ENCODE results near the gene TCFL5.

DNA sequence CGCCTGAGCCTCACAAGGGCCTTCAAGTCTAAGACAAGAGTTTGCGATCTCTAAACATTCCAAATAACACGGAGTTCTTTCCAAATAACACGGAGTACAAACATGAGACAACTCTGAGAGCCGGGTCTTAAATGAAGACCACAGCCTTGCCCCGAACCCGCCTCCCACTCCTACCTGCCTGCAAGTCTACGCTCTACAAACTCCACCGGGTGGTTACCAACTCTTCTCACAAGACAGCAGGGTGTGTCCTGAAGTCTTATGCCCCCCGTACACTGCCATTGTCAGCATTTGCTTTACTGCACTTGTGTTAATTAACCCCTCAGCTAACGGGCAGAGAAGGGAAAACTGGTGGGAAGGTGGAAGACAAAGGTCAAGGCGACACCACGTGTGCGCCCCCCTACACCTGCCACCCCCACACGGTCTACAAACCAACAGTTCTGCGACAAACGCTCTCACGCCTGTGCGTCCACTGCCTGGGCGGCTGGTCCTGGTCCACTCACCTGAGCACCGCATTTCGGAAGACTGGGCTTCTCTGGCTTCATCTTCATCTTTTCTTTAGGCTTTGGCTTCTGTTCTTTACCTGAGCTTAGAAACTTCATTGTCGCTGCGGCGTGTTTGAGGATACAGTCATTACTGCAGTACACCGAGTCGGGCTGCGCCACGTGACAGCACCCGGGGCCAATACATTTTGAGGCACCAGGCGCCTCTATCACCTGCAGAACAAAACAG, 45.2 kb upstream of the TCFL5 start:
- TF ChIP-seq, protein P1, sequence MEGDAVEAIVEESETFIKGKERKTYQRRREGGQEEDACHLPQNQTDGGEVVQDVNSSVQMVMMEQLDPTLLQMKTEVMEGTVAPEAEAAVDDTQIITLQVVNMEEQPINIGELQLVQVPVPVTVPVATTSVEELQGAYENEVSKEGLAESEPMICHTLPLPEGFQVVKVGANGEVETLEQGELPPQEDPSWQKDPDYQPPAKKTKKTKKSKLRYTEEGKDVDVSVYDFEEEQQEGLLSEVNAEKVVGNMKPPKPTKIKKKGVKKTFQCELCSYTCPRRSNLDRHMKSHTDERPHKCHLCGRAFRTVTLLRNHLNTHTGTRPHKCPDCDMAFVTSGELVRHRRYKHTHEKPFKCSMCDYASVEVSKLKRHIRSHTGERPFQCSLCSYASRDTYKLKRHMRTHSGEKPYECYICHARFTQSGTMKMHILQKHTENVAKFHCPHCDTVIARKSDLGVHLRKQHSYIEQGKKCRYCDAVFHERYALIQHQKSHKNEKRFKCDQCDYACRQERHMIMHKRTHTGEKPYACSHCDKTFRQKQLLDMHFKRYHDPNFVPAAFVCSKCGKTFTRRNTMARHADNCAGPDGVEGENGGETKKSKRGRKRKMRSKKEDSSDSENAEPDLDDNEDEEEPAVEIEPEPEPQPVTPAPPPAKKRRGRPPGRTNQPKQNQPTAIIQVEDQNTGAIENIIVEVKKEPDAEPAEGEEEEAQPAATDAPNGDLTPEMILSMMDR (IDR thresholded peaks at IDR 0.05): no peak
- no peak for TF ChIP-seq POLR2A (IDR thresholded peaks at IDR 0.05)
